ENCODE measurements around the gene SLC8A1. TPM values are rescaled to one million over a fixed set of nuclear protein-coding genes. Genes with fewer than 3 reads are reported as not detected.

Gene SLC8A1
- total RNA-seq, 4 donors from 2014 or later: 1.3 to 3.8 (median 2.4) TPM

GRCh38 chr2:40394031-40394430 lies 57.9 kb downstream of the SLC8A1 start:
- intact Hi-C loops (cut with DNase I; ENCODE audit: low total_unique reads) (no loop called here), in situ Hi-C loops (cut with MboI; ENCODE audit: low sequenced_read_pairs in 4 of 4) (no loop called here)
- no peak overlapping the region for H3K4me3 ChIP-seq
- ATAC-seq: no peak
- no peak for DNase-seq
- no peak overlapping the region for H3K27ac ChIP-seq
- no peaks in the 10 kb centered on the region for H3K4me1 ChIP-seq
- H3K27me3 ChIP-seq: no peaks in the 10 kb centered on the region
- TF ChIP-seq POLR2A (IDR thresholded peaks at IDR 0.05) (no peak), CTCF (IDR thresholded peaks at IDR 0.05 in 4 of 5, conservative IDR thresholded peaks at IDR 0.05 in 1 of 5) (no peak)
- H3K9me3 ChIP-seq: no peaks in the 10 kb centered on the region
- H3K36me3 ChIP-seq: no peaks in the 10 kb centered on the region

- ATAC-seq (no peak), DNase-seq (no peak)
- H3K4me3 ChIP-seq: no peak overlapping the region
- H3K27ac ChIP-seq: no peak overlapping the region
- intact Hi-C loops (cut with DNase I; ENCODE audit: low total_unique reads): no loop called here
- in situ Hi-C loops (cut with MboI; ENCODE audit: low sequenced_read_pairs in 4 of 4): no loop called here
- TF ChIP-seq CTCF (IDR thresholded peaks at IDR 0.05 in 4 of 5, conservative IDR thresholded peaks at IDR 0.05 in 1 of 5): no peak
- no peak for TF ChIP-seq POLR2A (IDR thresholded peaks at IDR 0.05)
- no peaks in the 10 kb centered on the region for H3K36me3 ChIP-seq
- no peaks in the 10 kb centered on the region for H3K9me3 ChIP-seq
- H3K4me1 ChIP-seq: no peaks in the 10 kb centered on the region
- H3K27me3 ChIP-seq: no peaks in the 10 kb centered on the region
Measured at GRCh38 chr2:40388161-40388560, 63.7 kb downstream of the SLC8A1 start.

GRCh38 chr2:40386177-40386576 lies 65.7 kb downstream of the SLC8A1 start:
- H3K36me3 ChIP-seq: no peaks in the 10 kb centered on the region
- intact Hi-C loops (cut with DNase I; ENCODE audit: low total_unique reads): no loop called here
- in situ Hi-C loops (cut with MboI; ENCODE audit: low sequenced_read_pairs in 4 of 4): no loop called here
- no peak for ATAC-seq
- H3K4me1 ChIP-seq: no peaks in the 10 kb centered on the region
- H3K27me3 ChIP-seq: no peaks in the 10 kb centered on the region
- no peak overlapping the region for H3K27ac ChIP-seq
- TF ChIP-seq POLR2A (IDR thresholded peaks at IDR 0.05) (no peak), CTCF (IDR thresholded peaks at IDR 0.05 in 4 of 5, conservative IDR thresholded peaks at IDR 0.05 in 1 of 5) (no peak)
- DNase-seq: no peak
- no peak overlapping the region for H3K4me3 ChIP-seq
- H3K9me3 ChIP-seq: no peaks in the 10 kb centered on the region

GRCh38 chr2:40384714-40385113 lies 67.2 kb downstream of the SLC8A1 start:
- Histone ChIP-seq H3K4me1 (no peaks in the 10 kb centered on the region), H3K4me3 (no peak overlapping the region), H3K36me3 (no peaks in the 10 kb centered on the region), H3K27ac (no peak overlapping the region), H3K27me3 (no peaks in the 10 kb centered on the region), H3K9me3 (no peaks in the 10 kb centered on the region)
- no peak for DNase-seq
- peak; percentile 47 to 64 for ATAC-seq
- intact Hi-C loops (cut with DNase I; ENCODE audit: low total_unique reads): no loop called here
- in situ Hi-C loops (cut with MboI; ENCODE audit: low sequenced_read_pairs in 4 of 4): no loop called here
- no peak for TF ChIP-seq CTCF (IDR thresholded peaks at IDR 0.05 in 4 of 5, conservative IDR thresholded peaks at IDR 0.05 in 1 of 5)
- no peak for TF ChIP-seq POLR2A (IDR thresholded peaks at IDR 0.05)

- intact Hi-C loops (cut with DNase I; ENCODE audit: low total_unique reads) (no loop called here), in situ Hi-C loops (cut with MboI; ENCODE audit: low sequenced_read_pairs in 4 of 4) (no loop called here)
- no peak overlapping the region for H3K27ac ChIP-seq
Measured at GRCh38 chr2:40384233-40384632, 67.7 kb downstream of the SLC8A1 start.

More at GRCh38 chr2:40384233-40384632, 67.7 kb downstream of the SLC8A1 start:
- no peak for DNase-seq
- Histone ChIP-seq H3K36me3 (no peaks in the 10 kb centered on the region), H3K27me3 (no peaks in the 10 kb centered on the region), H3K9me3 (no peaks in the 10 kb centered on the region), H3K4me1 (no peaks in the 10 kb centered on the region), H3K4me3 (no peak overlapping the region)
- TF ChIP-seq POLR2A (IDR thresholded peaks at IDR 0.05) (no peak), CTCF (IDR thresholded peaks at IDR 0.05 in 4 of 5, conservative IDR thresholded peaks at IDR 0.05 in 1 of 5) (no peak)
- no peak for ATAC-seq
